NCI-H460 (cell line): ENCODE data around the gene BMERB1. TPM values are rescaled to one million over a fixed set of nuclear protein-coding genes. Genes with fewer than 3 reads are reported as not detected.
A peak's percentile ranks its signal among the peaks of the same experiment; 100 is the strongest.
"Not testable (repeated sequence)": the region's sequence is repeated elsewhere in the genome, so short reads cannot be mapped to it uniquely, and the experiment has no call there.

Experiments used
- DNase-seq: peaks from one replicate; pipeline ENCODE4 v3.0.0-alpha.2; 2016; ENCODE audit warnings: low read depth; ENCODE audit errors: extremely low read depth
- total RNA-seq: library from RNA; depleted of rRNA; stranded (reverse); fragments of >200 nt; shearing (Covaris generic); gene quantifications from 2 replicates; pipeline ENCODE4 v1.2.3, GENCODE V29; 2014

Gene BMERB1
- total RNA-seq, 1 experiment from 2014 or later = 35.8 TPM

DNA sequence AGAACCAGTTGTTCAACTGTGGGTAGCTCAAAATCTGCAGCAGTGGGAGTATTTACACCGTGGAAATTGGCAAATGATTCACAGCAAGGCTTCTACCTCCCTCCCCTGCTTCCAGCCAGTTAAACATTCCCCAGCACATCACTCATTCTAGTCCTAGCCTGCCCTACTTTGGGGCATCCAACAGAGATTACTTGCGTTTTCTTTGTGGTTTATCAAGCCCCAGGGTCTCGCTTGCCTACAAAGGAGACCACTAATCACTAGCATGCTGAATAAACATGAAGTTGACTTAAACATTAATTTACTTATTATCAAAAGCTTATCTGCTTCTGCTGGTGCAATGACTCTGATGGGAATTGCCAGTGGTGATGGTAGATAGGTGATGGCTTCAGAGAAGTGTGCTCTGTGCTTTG is 114.1 kb downstream of the BMERB1 start:
- no peak for DNase-seq

DNA sequence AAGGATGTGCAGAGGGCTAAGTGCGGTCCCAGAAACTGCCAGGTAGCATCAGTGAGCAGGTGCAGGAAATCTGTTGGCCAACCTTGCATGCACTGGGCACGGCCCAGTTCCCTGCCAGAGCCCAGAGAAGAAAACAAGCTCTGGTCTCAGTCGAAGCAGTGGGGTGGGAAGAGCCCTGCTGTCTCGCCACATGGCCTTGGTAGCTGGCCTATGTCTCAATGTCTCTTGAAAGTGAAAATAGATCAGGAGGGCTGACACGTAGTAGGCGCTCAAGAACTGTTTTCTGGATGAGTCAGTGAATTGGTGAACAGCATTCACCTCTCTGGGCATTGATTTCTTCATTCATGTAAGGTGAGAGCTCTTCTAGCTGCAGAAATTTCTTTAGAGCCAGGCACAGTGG is 118.1 kb downstream of the BMERB1 start:
- no peak for DNase-seq

DNA sequence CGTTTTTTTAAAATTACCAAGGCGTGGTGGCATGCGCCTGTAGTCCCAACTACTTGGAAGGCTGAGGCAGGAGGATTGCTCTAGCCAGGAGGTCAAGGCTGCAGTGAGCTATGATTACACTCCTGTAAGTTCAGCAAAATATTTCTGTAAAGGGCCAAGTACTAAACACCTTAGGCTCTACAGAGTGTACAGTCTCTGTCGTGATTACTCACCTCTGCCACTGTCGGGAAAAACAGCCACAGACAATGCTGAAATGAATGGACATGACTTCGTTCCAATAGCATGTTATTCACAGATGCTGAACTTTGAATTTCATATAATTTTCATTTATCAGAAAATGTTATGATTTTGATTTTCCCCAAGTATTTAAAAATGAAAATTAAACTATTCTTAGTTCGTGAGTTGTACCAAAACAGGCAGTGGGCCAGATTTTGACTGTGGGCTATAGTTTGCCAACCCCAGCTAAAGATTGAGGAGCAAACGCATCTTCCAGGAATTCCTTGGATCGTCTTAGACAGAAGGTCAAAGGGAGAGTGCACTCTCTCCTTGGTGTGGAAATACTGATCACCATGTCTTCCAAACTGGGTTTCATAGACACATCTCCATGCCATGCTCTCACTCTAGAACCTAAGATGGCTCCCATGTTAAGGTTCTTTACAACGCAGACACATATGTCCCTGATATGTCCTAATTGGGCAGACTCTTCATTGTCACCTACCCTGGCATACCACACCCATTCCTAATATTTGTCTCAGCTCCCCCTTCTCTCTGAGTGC is 119.1 kb downstream of the BMERB1 start:
- no peak for DNase-seq

DNA sequence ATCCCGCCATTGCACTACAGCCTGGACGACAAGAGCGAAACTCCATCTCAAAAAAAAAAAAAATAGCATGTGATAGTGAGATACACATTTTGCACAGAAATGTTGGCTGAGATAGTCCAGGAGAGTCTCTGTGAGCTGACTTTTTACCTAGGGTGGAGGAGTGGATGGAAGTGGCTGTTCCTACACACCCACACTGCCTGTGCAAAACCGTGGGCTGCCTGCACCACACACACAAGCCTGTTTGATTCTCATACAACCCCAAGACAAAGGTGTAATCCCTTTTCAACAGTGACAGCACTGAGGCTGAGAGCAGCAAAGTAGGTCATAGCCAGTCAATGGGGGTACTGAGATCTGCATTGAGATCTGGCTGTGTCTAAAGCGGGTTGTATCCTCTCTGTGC is 121.7 kb downstream of the BMERB1 start:
- no peak for DNase-seq

DNA sequence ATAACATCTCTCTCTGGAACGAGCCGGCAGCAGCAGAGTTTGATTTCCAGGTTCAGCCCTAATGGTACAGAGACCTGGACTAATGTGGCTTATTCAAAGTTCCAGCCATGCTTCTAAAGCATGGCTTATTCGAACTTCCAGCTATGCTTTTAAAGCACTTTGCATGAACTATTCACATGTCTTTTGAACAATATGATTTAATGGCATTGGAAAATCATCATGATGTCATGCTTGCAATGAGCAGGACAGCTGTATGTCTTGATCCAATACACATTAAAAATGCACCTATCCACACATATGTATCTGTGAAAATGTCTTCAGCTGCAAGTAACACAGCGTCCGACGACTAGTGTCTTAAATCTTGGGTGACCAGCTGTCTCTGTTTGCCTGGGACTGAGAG is 122.9 kb downstream of the BMERB1 start:
- DNase-seq = no peak

DNA sequence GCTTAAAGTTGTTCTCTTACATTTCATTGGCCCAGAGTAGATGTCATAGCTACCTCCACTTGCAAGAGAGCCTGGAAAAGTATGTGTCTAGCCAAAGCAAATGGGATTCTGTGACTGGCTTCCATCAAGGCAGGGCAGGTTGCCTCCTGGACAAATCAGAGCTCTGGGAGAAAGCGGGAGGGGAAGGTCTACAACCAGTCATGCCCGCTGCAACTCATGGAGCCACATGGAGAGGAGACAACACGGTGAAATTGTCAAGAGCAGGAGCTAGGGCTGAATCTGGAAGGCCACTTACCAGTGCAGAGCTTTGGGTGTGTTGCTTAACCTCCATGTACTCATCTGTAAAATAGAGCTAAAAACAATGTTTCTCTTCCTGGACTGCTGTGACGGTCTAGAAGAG is 124.8 kb downstream of the BMERB1 start:
- DNase-seq = no peak

DNA sequence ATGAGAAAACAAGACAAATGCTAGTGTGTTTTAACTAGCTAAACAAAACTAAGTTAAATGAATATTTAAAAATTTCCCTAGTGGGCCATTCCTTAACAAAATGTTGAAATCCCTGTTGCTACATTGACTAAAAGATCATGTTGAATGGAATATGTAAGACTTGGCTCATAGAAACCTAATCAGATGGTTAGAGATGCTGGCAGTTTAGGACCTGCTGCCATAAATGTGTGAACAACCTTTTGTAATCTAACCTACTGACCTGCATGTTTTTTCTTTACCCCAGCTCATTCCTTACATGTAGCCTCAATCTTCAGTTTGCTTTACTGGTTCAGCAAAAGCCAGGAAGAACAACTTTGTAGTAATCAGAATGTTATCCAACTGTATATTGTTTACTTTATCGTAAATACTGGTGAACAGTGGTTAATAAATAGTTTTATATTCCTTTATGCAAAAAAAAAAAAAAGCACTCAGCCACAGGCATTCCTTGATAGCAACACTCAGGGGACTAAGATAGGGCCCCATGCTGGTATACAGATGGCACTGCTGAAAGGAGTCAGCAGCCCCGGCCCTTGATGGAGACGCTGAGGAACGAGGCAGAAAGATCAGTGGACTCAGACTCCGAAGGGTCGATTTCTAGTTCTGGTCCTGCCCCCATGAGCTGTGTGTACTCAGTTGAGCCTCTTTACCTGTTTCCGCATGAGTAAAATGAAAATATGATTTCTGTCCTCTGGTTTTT is 130.4 kb downstream of the BMERB1 start:
- no peak for DNase-seq

DNA sequence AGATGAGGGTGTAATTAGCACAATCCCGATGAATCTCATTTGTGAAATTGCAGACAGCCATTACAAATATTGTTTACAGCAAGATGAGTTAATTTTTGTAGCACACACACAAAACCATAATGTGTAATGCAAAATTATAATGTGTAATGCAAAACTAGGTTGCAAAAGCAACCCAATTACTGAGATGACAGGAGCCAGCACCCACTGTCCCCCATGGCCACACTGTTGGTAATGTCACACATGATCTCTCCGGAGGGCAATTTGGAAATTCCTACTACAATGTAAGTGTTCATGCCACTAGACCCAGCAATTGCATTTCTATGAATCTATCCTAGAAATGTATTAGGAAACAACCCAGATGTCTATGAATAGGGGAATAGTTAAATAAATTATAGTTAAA is 131.7 kb downstream of the BMERB1 start:
- no peak for DNase-seq

DNA sequence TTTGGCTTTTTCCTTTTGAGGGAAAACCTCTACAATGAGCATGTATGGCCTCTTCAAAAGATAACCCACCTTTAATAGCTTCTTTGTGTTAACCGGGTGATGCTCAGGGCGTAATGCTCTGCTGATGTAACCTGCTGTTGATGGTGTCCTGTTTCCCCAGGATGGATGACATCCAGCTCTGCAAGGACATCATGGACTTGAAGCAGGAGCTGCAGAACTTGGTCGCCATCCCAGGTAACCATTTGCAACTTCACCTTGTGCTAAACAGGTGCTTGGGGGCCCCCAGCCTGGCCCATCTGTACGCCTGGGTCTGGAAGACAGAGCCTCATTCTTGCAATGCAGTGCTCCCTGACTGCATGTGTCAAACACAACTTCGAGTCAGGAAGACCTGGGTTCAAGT is 133.4 kb downstream of the BMERB1 start:
- no peak for DNase-seq

DNA sequence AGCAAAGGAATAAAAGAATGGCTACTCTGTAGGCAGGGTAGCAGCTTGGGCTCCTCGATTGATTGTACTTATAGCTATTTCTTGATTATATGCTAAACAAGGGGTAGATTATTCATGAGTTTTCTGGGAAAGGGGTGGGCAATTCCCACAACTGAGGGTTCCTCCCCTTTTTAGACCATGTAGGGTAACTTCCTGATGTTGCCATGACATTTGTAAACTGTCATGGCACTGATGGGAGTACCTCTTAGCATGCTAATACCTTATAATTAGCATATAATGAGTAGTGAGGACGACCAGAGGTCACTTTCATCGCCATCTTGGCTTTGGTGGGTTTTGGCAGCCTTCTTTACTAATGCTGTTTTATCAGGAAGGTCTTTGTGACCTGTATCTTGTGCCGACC is 136.3 kb downstream of the BMERB1 start:
- not testable (repeated sequence) for DNase-seq

DNA sequence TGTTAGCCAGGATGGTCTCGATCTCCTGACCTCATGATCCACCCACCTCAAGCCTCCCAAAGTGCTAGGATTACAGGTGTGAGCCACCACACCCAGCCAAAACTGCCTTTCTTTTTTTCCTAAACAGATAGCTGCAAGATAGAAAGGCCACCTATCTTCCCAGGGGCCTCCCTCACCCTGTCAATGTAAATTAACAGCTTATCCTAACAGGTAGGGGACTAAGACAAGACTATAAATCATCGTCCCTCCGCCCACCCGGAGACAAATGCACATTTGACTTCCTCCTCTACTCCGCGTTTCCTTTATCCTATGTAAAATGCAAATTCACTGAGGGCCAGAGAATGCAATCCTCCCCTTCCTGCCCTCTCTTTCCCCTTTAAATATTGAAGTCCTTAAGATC is 137.2 kb downstream of the BMERB1 start:
- no peak for DNase-seq

DNA sequence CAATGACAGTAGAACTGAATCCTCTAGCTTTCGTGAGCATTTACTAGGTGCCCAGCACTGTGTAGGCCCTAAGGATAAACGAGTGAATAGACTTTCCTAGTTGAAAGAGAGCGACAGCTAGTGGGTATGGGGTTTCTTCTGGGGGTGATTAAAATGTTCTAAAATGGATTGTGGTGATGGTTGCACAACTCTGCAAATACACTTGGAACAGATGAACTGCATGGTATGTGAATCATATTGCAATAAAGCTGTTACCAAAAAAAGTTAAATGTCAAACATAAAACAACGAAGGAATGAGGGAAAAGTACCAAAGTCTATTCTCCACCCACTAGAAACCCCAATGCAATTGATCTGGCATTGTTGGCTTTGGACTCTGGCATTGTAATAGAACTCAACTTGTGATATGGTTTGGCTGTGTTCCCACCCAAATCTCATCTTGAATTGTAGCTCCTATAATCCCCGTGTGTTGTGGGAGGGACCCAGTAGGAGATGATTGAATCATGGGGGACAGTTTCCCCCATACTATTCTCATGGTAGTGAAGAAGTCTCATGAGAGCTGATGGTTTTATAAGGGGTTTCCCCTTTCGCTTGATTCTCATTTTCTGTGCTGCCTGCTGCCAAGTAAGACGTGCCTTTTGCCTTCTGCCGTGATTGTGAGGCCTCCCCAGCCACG is 138.1 kb downstream of the BMERB1 start:
- no peak for DNase-seq

DNA sequence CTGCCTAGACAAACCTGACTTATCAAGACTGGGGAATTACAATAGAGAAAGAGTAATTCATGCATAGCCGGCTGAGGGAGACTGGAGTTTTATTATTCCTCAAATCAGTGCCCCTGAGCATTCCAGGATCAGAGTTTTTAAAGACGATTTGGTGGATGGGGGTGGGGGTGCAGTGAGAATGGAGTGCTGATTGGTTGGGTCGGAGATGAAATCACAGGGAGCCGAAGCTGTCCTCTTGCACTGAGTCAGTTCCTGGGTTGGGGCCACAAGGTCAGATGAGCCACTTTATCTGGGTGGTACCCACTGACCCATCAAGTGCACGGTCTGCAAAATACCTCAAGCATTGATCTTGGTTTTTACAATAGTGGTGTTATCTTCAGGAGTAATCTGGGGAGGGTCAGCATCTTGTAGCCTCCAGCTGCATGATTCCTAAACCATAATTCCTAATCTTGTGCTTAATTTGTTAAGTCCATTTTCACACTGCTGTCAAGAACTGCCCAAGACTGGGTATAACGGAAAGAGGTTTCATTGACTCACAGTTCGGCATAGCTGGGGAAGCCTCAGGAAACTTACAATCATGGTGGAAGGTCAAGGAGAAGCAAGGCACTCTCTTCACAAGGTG is 139.0 kb downstream of the BMERB1 start:
- DNase-seq = no peak

DNA sequence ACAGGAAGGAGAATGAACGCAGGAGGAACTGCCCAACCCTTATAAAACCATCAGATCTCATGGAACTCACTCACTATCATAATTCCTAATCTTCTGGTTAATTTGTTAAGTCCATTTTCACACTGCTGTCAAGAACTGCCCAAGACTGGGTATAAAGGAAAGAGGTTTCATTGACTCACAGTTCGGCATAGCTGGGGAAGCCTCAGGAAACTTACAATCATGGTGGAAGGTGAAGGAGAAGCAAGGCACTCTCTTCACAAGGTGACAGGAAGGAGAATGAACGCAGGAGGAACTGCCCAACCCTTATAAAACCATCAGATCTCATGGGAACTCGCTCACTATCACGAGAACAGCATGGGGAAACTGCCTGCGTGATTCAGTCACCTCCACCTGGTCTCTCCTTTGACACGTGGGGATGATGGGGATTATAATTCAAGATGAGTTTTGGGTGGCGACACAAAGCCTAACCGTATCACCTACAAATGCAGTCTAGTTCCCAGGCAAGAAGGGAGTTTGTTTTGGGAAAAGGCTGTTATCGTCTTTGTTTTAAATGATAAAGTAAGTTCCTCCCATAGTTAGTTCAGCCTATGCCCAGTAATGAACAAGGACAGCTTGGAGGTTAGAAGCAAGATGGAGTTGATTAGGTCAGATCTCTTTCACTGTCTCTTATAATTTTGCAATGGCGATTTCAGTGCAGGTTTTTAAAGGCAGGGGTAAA is 139.7 kb downstream of the BMERB1 start:
- DNase-seq = not testable (repeated sequence)

DNA sequence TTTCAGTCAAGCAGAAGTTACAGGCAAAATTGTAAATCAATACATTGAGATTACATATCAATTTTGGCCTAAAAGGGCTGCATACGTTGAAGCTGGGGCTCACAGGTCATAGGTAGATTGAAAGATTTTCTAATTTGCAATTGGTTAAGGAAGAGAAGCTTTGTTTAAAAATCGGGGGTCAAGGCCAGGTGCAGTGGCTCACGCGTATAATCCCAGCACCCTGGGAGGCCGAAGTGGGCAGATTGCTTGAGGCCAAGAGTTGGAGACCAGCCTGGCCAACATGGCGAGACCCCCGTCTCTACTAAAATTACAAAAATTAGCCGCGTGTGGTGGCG is 140.2 kb downstream of the BMERB1 start:
- no peak for DNase-seq

DNA sequence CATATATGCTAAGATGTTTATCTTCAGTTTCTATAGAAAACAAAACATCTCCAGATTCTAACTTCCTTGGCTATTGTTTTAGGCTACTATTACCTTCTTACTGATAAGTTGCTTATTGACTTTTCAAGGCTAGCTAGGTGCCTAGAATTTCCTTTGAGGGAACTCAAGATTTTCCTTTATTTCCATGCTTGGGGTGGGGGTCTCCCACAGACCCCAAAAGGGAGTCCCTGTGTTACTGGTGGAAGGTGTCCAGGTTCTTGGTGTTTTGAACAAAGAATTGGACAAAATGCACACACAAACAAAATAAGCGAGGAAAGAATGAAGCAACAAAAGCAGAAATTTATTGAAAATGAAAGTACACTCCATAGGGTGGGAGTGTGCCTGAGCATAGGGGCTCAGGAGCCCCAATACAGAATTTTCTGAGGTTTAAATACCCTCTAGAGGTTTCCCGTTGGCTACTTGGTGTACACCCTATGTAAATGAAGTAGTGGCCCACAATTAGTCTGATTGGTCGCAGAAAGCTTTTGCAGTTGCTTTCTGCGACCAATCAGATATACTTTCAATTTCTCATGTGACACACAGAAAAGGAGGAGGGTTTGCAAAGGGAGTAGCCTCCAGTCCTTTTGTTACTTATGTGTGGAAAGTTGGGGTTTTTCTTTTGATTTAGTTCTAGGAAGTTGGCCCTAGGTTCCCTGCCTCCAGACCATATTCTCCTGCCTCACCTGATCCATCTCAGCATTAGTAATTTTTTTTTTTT is 141.1 kb downstream of the BMERB1 start:
- DNase-seq = peak; percentile 89

DNA sequence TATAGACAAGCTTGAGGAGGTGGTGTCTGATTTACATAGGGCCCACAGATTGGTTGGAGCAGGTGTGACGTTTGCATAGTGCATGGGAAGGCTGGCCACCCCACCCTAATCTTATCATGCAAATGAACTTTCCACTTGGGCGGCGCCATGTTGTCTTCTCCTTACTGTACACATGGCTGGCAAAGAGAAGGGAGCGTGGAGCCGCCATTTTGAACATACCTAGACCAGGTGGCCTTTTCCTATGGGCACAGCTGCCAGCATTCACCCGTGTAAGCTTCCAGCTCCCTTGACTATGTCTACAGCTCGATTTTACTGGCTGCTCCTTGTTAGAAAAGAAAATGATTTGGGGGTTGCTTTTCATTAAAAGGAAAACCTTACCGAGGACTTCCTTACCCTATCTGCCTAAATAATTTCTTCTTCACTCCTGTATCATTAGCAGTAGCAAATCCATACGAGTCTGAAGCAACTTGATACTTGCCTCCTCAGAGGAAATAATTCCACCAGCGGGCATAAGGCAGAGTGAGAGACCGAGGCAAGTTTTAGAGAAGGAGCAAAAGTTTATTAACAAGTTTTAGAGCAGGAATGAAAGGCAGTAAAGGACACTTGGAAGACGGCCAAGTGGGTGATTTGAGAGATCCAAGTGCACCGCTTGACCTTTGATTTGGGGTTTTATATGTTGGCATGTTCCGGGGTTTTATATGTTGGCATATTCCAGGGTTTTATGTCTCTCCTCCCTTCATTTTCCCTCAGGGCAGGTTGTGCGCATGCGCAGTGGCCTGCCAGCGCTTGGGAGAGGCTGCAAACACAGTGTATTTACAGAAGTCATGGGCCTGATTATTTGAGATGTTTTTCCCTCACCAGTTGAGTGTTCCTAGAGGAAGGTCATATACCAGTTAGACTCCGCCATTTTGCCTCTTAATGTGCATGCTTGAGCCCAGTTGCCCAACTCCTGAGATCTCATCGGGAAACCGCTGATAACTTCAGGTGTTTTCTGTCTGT is 142.9 kb downstream of the BMERB1 start:
- peak; percentile 99 for DNase-seq

DNA sequence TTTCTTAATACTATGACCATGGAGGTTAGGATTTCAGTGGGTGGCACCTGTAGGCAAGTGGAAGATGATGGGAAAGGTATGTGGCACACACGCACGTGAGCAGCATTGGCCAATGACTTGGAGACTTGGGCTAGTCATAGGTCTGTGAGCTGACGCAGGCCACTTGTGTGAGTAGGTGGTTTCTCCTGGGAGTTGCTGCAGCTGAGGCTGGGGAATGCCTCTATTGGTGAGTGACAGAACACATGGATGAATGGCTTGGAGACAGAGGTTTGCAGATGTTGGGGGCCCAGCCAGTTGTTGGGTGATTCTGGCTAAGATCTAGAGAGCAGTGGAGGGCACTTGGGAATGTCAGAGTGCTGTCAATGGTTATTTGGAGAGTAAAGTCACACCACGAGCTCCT is 144.4 kb downstream of the BMERB1 start:
- no peak for DNase-seq
